Neural cell (in vitro differentiated cells): Measurements from ENCODE around the gene SHOC1.

Source experiments
- EP300 ChIP-seq: fragments of 450-650 bp; conservative IDR thresholded peaks from 2 replicates; pipeline ENCODE4 v1.6.1; 2014; ENCODE audit warnings: antibody characterized with exemption, mild to moderate bottlenecking, moderate library complexity; ENCODE audit not compliant: poor library complexity, severe bottlenecking
- EZH2 ChIP-seq: fragments of 200-600, 300-800 bp; shearing (Covaris generic), sonication (generic); IDR thresholded peaks from 2 replicates; pipeline ENCODE4 v1.6.1; 2014; ENCODE audit warnings: antibody characterized with exemption, low read length, borderline replicate concordance, mild to moderate bottlenecking; ENCODE audit not compliant: insufficient read depth, poor library complexity, severe bottlenecking
- MXI1 ChIP-seq: fragments of 450-650 bp; conservative IDR thresholded peaks from 2 replicates; pipeline ENCODE4 v1.6.1; 2014; ENCODE audit warnings: antibody characterized with exemption, mild to moderate bottlenecking; ENCODE audit not compliant: poor library complexity, severe bottlenecking
- POLR2AphosphoS5 ChIP-seq: IDR thresholded peaks from 2 replicates; pipeline ENCODE4 v1.6.1; 2012
- RAD21 ChIP-seq: fragments of 450-650 bp; conservative IDR thresholded peaks from 2 replicates; pipeline ENCODE4 v1.6.1; 2014; ENCODE audit warnings: antibody characterized with exemption, mild to moderate bottlenecking, moderate library complexity
- SMC3 ChIP-seq: fragments of 450-650 bp; conservative IDR thresholded peaks from 2 replicates; pipeline ENCODE4 v1.6.1; 2014; ENCODE audit warnings: antibody characterized with exemption, mild to moderate bottlenecking, moderate library complexity; ENCODE audit not compliant: poor library complexity
- TAF1 ChIP-seq: IDR thresholded peaks from 2 replicates; pipeline ENCODE4 v1.6.1; 2012; ENCODE audit warnings: low read depth
- TF ChIP-seq, protein P1 (sequence below): fragments of 450-650 bp; IDR thresholded peaks from 2 replicates; pipeline ENCODE4 v1.5.1; 2014; ENCODE audit warnings: antibody characterized with exemption, mild to moderate bottlenecking, moderate library complexity; ENCODE audit not compliant: poor library complexity, severe bottlenecking

DNA sequence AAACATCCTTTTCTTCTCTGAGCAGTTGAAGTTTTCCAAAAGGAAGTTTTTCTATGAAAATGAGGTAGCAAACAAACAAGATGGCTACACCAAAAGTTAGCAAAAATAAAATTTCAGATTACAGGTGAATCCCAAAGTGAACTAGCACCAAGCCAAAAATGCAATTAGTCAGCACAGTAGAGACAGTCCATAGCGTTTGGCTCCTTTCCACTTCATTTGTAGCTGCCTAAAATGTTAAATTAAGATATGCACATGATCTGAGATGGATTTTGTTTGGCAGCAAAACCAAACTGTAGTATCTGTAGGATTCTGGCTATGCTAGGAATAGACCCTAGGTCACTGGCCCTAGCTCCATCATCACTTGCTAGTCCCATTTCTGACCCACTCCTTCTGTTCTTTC lies 45.7 kb upstream of the SHOC1 start:
- TF ChIP-seq, protein P1, sequence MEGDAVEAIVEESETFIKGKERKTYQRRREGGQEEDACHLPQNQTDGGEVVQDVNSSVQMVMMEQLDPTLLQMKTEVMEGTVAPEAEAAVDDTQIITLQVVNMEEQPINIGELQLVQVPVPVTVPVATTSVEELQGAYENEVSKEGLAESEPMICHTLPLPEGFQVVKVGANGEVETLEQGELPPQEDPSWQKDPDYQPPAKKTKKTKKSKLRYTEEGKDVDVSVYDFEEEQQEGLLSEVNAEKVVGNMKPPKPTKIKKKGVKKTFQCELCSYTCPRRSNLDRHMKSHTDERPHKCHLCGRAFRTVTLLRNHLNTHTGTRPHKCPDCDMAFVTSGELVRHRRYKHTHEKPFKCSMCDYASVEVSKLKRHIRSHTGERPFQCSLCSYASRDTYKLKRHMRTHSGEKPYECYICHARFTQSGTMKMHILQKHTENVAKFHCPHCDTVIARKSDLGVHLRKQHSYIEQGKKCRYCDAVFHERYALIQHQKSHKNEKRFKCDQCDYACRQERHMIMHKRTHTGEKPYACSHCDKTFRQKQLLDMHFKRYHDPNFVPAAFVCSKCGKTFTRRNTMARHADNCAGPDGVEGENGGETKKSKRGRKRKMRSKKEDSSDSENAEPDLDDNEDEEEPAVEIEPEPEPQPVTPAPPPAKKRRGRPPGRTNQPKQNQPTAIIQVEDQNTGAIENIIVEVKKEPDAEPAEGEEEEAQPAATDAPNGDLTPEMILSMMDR, result no peak
- TF ChIP-seq SMC3 (no peak), EZH2 (no peak), POLR2AphosphoS5 (no peak), RAD21 (no peak), EP300 (no peak), TAF1 (no peak), MXI1 (no peak)
